ENCODE data around the gene PLCL2.

DNA sequence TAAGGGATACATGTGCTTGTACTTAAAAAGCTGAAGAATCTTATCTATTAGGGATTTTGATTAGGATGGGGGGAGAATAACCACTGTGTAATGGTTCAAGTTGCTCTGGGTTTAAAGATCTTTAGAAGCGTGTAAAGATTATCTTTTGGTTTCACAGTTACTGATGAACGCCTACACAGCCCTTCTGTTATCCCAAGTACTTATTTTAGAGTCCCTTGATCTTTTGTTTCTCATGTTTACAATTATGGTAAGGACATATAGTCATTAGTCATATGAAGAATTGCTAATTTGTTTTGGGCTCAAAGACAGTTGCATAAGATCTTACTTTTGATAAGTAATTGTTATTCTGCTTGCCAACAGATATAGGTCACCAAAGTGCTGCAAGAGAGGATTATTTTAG lies 160.1 kb downstream of the PLCL2 start:
- TF ChIP-seq POLR2A (IDR thresholded peaks at IDR 0.05; ENCODE audit: low read depth, low read length): no peak
- TF ChIP-seq, protein P1, sequence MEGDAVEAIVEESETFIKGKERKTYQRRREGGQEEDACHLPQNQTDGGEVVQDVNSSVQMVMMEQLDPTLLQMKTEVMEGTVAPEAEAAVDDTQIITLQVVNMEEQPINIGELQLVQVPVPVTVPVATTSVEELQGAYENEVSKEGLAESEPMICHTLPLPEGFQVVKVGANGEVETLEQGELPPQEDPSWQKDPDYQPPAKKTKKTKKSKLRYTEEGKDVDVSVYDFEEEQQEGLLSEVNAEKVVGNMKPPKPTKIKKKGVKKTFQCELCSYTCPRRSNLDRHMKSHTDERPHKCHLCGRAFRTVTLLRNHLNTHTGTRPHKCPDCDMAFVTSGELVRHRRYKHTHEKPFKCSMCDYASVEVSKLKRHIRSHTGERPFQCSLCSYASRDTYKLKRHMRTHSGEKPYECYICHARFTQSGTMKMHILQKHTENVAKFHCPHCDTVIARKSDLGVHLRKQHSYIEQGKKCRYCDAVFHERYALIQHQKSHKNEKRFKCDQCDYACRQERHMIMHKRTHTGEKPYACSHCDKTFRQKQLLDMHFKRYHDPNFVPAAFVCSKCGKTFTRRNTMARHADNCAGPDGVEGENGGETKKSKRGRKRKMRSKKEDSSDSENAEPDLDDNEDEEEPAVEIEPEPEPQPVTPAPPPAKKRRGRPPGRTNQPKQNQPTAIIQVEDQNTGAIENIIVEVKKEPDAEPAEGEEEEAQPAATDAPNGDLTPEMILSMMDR (IDR thresholded peaks at IDR 0.05; ENCODE audit: extremely low read depth in 1 of 2, insufficient read depth in 1 of 2, low read depth in 1 of 2, low read length in 2 of 2): no peak
